ENCODE results near the gene NAGS.
"Not testable (repeated sequence)": the region's sequence is repeated elsewhere in the genome, so short reads cannot be mapped to it uniquely, and the experiment has no call there.

NAGS gene

GRCh38 chr17:44007346-44008204, 3.2 kb downstream of the NAGS start:
- no peak for DNase-seq

- DNase-seq, result no peak
Measured at GRCh38 chr17:44008205-44008909, 3.9 kb downstream of the NAGS start.

- DNase-seq, result no peak
Measured at GRCh38 chr17:44010966-44011647, 6.7 kb downstream of the NAGS start.

GRCh38 chr17:44011876-44012275, 7.5 kb downstream of the NAGS start:
- DNase-seq, result no peak

GRCh38 chr17:44012391-44012790, 8.0 kb downstream of the NAGS start:
- no peak for DNase-seq

GRCh38 chr17:44012874-44013273, 8.5 kb downstream of the NAGS start:
- no peak for DNase-seq

- DNase-seq, result peak; percentile 21
Measured at GRCh38 chr17:44014133-44014436, 9.7 kb downstream of the NAGS start.

GRCh38 chr17:44014437-44015172, 10.2 kb downstream of the NAGS start, which contains the start of gene TMEM101:
TMEM101 (minus strand) TSS chr17:44014963; CDS start chr17:44014952, 11 bp downstream.
- DNase-seq, result peak; percentile 93

- DNase-seq, result not testable (repeated sequence)
Measured at GRCh38 chr17:44021227-44021626, 16.8 kb downstream of the NAGS start.

GRCh38 chr17:44022246-44022645, 17.8 kb downstream of the NAGS start:
- DNase-seq, result no peak

- DNase-seq, result no peak
Measured at GRCh38 chr17:44023545-44024270, 19.3 kb downstream of the NAGS start.

- DNase-seq, result no peak
Measured at GRCh38 chr17:44024271-44024663, 19.8 kb downstream of the NAGS start.

GRCh38 chr17:44024853-44025252, 20.4 kb downstream of the NAGS start:
- DNase-seq, result no peak

- DNase-seq, result no peak
Measured at GRCh38 chr17:44029736-44030135, 25.3 kb downstream of the NAGS start.

- DNase-seq, result no peak
Measured at GRCh38 chr17:44030482-44030881, 26.1 kb downstream of the NAGS start.

- DNase-seq, result peak; percentile 10
Measured at GRCh38 chr17:44033861-44034408, 29.5 kb downstream of the NAGS start.

- DNase-seq, result not testable (repeated sequence)
Measured at GRCh38 chr17:44034688-44035087, 30.3 kb downstream of the NAGS start.

GRCh38 chr17:44037471-44037870, 33.0 kb downstream of the NAGS start:
- no peak for DNase-seq

- DNase-seq, result no peak
Measured at GRCh38 chr17:44038604-44039011, 34.2 kb downstream of the NAGS start.

- no peak for DNase-seq
Measured at GRCh38 chr17:44039829-44040635, 35.6 kb downstream of the NAGS start.

GRCh38 chr17:44043272-44043696, 38.9 kb downstream of the NAGS start:
- no peak for DNase-seq

All from activated CD4-positive, alpha-beta T cell treated with anti-CD3 and anti-CD28 coated beads, Interleukin-2, amount 50 U/mL, for 16 hours (primary cell).